Spinal cord (tissue), 10 donors: ENCODE measurements around the gene SDK2. TPM values are rescaled to one million over a fixed set of nuclear protein-coding genes. Genes with fewer than 3 reads are reported as not detected.
A peak's percentile ranks its signal among the peaks of the same experiment; 100 is the strongest.

Source experiments
- DNase-seq, 6 donors: peaks; one replicate each; pipeline versions ENCODE4 v3.0.0 to v3.0.0-alpha.2; 2013 to 2015; ENCODE audit warnings: low spot score in 6 of 6, low read depth in 4 of 6
- H3K27ac ChIP-seq: one replicate; pipeline ENCODE4 v1.5.1; 2013; ENCODE audit warnings: low read depth, low read length, control low read depth
- H3K27me3 ChIP-seq: one replicate; pipeline ENCODE4 v1.6.1; 2013; ENCODE audit warnings: low read length; ENCODE audit not compliant: control insufficient read depth, insufficient read depth
- H3K36me3 ChIP-seq: one replicate; pipeline ENCODE4 v1.6.1; 2013; ENCODE audit warnings: low read length; ENCODE audit not compliant: control insufficient read depth, insufficient read depth
- H3K4me1 ChIP-seq: one replicate; pipeline ENCODE4 v1.6.1; 2013; ENCODE audit warnings: low read length; ENCODE audit not compliant: control insufficient read depth, insufficient read depth
- H3K4me3 ChIP-seq: one replicate; pipeline ENCODE4 v1.5.1; 2013; ENCODE audit warnings: low read depth, low read length, control low read depth
- H3K9me3 ChIP-seq: one replicate; pipeline ENCODE4 v1.6.1; 2013; ENCODE audit warnings: low read length; ENCODE audit not compliant: control insufficient read depth, insufficient read depth
- WGBS: methylation state at CpG from one replicate; pipeline ENCODE4 v1.1.5; 2013; ENCODE audit warnings: missing lambda C conversion rate; ENCODE audit not compliant: insufficient coverage; 5-methylcytosine and 5-hydroxymethylcytosine counted together
- polyA plus RNA-seq, 2 donors: library from polyadenylated mRNA; unstranded; fragments of 120-200 nt; gene quantifications; one replicate each; pipeline ENCODE4 v1.2.1, GENCODE V29; 2013; ENCODE audit not compliant: insufficient read length in 2 of 2
- total RNA-seq, 2 donors: library from RNA; depleted of rRNA in 1 of 2; stranded (reverse); fragments of 120-200 nt in 1 of 2; fragments of >200 nt in 1 of 2; gene quantifications; one replicate each; pipeline versions ENCODE4 v1.2.3 to v1.2.4, GENCODE V29; 2013 to 2014
- donor health status: healthy.

SDK2 gene
- total and polyA plus RNA-seq, 4 donors = 10.9 to 14.4 (median 12.7) TPM

DNA sequence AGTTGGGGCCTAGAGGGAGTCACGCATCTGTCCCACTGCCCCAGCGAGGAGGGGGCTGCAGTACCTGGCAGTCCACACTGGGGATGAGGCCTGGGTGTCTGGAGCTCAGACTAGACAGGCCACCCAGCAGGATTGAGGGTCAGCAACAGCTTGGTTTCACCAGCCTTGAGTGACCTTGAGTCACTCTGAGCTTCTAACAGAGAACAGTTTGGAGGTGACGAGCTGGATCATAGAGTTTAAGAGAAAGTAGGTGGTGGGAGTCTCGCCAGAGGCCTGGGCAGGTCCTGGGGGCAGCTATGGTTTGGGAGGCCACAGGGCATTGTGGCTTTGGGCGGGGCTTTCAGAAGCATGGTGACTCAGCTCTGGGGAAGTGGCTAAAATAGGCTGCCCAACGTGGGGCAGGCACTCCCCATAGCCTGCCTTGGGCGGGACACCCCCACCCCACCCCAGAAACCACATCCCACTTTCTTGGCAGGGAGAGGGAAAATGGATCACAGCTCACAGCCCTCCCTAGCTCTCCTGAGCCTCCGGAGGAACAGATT lies 352.9 kb downstream of the SDK2 start:
- Histone ChIP-seq H3K27ac (peak overlapping the region; percentile 57), H3K4me3 (no peak overlapping the region)

DNA sequence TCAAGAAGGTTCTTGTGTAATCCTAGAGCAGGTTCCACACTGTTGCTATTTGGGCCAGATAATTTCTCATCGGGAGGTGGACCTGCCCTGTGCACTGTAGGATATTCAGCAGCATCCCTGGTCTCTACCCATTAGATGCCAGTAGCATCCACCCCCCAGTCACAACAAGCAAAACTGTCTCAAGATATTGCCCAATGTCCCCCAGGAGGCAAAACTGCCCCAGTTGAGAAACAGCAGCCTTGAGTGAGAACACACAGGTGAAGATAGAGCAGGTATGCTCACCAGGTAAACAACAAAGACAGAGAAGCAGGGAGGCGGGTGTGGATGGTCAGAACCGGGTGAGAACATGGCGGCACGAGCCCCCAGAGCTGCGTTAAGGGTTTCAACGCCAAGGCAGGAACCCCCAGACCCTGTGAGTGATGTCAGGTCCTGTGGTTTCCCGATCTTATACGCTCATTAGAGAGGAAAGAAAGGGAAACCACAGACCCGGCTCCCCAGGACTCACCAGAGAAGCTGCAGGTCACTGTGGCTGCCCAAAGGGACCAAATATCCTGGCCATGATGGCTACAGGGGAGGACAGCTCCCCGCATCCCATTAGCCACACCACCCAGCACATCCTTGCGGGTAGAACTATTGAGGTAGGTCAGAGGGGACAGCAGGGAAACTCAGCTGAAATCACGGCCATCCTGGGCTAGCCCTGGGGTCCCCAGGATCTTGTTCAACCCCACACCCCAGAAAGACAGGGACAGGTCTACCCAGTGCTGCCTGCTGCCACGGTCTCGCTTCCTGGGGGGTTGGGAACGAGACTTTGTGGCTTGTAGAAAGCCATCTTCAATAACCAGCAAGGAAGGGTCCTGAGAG lies 353.6 kb downstream of the SDK2 start:
- peaks cover 88% of the 10 kb centered on the region for H3K4me1 ChIP-seq
- WGBS = 81% methylated on average over 13 of the region's 16 CpGs
- H3K4me3 ChIP-seq = no peak overlapping the region
- peaks cover 37% of the 10 kb centered on the region for H3K36me3 ChIP-seq
- no peak for DNase-seq
- H3K27ac ChIP-seq = peak overlapping the region; percentile 57
- H3K9me3 ChIP-seq = no peaks in the 10 kb centered on the region
- no peaks in the 10 kb centered on the region for H3K27me3 ChIP-seq

More for the DNA sequence above, 352.9 kb downstream of the SDK2 start:
- no peak for DNase-seq
- H3K9me3 ChIP-seq = no peaks in the 10 kb centered on the region
- H3K36me3 ChIP-seq = peaks cover 30% of the 10 kb centered on the region
- 76% methylated on average over 5 of the region's 8 CpGs for WGBS
- no peaks in the 10 kb centered on the region for H3K27me3 ChIP-seq
- peaks cover 81% of the 10 kb centered on the region for H3K4me1 ChIP-seq

DNA sequence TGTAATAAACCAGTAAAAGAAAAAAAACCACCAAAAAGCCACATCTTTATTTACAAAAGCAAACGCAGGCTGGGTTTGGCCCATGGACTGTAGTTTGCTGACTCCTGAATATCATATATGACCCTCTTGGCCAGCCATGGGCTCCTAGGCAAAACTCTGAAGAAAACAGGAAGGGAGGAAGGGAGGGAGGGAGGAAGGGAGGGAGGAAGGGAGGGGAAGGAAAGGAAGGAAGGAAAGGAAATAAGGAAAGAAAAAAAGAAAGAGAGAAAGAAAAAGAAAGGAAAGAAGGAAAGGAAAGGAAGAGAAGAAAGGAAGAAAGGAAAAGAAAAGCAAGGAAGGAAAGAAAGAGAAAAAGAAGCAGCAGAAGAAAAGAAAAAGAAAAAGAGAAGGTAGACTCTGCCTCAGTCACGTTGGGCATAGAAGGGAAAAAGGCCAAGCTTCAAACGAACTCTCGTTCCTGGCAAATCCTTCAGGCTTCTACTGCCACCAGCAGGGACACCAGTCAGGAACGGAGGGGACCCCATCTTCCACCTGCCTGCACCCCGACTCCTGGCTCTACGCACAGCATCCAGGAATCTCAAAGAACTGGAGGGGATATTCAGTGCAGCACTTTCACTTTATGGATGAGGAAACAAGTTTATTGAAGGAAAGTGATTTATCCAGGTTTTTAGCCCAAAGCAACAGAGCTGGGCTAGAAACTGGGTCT lies 354.5 kb downstream of the SDK2 start:
- no peaks in the 10 kb centered on the region for H3K9me3 ChIP-seq
- H3K27me3 ChIP-seq = no peaks in the 10 kb centered on the region
- peaks cover 93% of the 10 kb centered on the region for H3K4me1 ChIP-seq
- 43% methylated on average over 3 of the region's 7 CpGs for WGBS
- H3K4me3 ChIP-seq = no peak overlapping the region
- peaks cover 42% of the 10 kb centered on the region for H3K36me3 ChIP-seq
- DNase-seq = no peak
- H3K27ac ChIP-seq = peak overlapping the region; percentile 57

DNA sequence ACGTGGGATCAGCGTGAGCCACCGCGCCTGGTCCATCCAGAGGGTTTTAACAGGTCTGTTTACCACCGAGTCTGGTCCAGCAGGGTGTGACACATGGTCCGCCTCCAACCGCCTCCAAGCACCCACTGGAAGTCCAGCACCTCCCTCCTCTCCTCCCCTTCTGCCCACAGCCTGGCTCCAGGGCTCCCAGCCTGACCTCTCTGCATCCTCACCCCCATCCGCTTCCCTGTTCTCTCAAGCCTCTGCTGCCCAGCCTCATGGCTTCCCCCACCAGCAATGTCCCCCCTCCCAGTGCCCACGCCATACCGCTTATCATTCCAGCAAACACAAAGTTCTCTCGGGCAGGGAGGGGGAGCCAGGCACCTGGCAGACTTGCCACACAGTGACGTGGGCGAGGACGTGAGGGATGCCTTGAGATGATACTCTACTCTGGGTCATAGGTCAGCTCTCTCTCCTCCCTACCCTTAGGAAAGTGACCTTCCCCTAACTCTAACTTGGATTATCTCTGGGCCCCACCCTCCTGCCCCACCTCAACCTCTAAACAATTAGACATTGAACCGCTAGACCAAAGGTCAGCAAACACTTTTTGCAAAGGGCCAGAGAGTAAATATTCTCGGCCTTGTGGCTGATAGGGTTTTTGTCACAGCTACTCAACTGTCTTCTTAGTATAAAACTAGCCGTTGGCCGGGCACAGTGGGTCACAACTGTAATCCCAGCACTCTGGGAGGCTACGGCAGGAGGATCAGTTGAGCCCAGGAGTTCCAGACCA lies 355.5 kb downstream of the SDK2 start:
- peak overlapping the region; percentile 21 for H3K27ac ChIP-seq
- peaks cover 47% of the 10 kb centered on the region for H3K36me3 ChIP-seq
- 59% methylated on average over 11 of the region's 19 CpGs for WGBS
- no peaks in the 10 kb centered on the region for H3K27me3 ChIP-seq
- DNase-seq = no peak
- peaks cover 98% of the 10 kb centered on the region for H3K4me1 ChIP-seq
- no peaks in the 10 kb centered on the region for H3K9me3 ChIP-seq
- no peak overlapping the region for H3K4me3 ChIP-seq

DNA sequence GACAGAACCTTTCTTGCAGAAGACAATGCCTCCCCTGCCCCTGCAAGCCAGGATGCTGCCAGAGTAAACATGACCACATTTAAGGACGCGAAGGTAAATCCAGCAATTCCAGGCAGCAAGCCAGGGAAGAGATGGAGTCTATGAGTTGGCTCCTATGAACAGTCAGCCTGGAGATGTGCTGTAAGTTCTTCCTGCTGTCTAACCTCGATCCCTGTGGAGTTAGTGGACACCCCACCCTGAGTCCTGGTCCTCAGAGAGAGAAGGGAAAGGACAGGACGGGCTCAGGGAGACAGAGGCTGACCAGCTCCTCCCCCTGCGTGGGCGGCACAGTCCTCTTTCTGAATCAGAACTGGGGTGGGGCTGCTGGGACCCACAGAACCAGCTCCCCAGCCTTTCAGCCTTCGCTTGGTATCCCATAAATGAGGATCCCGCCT lies 357.4 kb downstream of the SDK2 start:
- Histone ChIP-seq H3K4me3 (no peak overlapping the region), H3K9me3 (no peaks in the 10 kb centered on the region), H3K36me3 (peaks cover 55% of the 10 kb centered on the region), H3K4me1 (peaks cover 88% of the 10 kb centered on the region), H3K27ac (peak overlapping the region; percentile 65), H3K27me3 (no peaks in the 10 kb centered on the region)
- WGBS = 61% methylated on average over 6 of the region's 8 CpGs
- peak in 1 of 6 donors; percentile 36 for DNase-seq

DNA sequence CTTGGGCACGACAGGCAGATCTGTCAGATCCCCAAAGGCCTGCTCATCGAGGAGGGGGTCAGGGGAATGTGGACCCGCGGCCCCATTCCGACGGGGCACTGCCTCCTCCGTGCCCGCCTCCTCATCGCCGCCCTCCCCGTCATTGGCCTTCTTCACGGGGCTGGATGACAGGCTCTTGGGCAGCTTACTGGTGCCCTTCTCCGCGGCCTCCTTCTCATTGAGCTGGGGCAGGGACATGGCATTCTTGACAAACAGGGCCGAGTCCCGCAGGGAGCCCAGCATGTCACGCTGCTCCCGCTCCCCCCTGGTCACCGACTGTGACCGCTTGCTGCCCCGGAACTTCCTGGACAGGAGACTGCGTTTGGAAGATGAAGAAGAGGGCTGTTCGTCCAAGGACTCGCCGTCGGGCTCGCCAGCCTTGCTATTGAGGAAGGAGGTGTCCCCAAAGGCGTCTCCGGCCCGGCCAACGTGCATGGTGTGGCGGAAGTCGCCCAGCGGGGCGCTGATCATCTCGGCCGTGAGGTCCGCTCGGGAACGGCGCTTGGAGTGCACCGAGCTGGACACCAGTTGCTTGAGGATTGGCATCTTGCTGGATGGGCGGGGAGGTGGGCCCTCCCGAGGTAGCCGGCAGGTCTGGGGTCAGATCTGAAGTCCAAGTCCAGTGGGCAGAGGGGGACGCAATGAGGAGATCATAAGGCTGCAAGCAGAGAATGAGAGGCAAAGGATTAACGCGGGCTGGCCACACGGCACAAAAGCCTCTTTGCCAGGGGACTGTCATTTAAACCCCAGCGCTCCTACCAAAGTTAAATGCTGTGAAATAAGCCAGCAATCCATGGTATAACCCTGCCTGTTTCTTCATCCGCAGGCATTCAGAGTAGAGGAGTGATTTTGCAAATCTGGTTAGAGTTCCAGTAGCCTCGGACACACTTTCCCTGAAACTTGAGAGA lies 358.1 kb downstream of the SDK2 start:
- Histone ChIP-seq H3K27ac (peak overlapping the region; percentile 65), H3K4me1 (peaks cover 87% of the 10 kb centered on the region), H3K27me3 (no peaks in the 10 kb centered on the region), H3K4me3 (no peak overlapping the region), H3K36me3 (peaks cover 54% of the 10 kb centered on the region), H3K9me3 (no peaks in the 10 kb centered on the region)
- 49% methylated on average over 45 of the region's 52 CpGs for WGBS
- DNase-seq = no peak

DNA sequence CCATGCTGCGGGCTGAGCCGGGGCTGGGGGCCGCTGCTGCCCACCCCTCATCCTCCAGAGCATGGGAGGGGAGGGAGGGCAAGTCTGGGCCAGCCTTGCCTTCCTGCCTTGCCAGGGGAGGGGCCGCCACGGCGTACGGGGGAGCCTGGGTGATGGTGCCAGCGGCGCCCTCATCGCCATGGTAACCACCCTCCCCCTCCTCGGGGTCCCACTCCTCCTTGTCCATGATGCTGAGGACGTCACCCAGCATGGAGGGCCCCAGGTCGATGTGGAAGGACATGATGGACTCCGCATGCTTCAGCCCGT lies 358.7 kb downstream of the SDK2 start:
- DNase-seq = peak in 1 of 6 donors; percentile 54
- Histone ChIP-seq H3K27me3 (no peaks in the 10 kb centered on the region), H3K27ac (peak overlapping the region; percentile 65), H3K4me3 (no peak overlapping the region), H3K9me3 (no peaks in the 10 kb centered on the region), H3K4me1 (peaks cover 81% of the 10 kb centered on the region), H3K36me3 (peaks cover 51% of the 10 kb centered on the region)
- WGBS = 45% methylated on average over 4 of the region's 15 CpGs

DNA sequence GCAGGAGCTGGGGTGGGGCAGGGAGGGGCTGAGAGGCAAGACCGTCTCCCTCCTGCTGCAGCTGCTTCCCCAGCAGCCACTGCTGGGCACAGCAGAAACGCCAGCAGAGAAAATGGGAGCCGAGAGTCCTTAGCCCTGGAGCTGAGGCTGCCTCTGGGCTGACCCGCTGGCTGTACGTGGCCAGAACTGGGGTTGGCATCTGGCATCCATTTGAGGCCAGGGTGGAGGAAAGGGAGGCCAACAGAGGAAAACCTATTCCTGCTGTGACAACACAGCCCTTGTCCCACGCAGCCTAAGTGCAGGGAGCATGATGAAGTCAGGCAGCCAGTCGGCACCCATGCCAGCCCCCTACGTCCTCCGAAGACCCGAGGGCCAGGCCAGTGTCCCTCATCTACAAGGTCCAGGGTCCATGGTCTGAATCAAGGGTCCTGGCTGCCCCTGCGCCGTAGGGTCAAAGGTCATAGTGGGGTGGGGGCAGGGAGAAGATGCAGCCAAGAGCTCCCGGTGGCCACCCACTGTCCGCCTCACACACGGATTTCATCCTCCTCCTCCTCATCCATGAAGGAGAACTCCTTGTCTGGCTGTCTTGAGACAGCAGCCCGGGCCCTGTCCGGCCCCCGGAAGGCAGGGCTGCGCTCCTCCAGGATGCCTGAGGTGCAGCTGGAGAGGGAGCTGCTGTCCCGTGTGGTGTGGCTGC lies 359.2 kb downstream of the SDK2 start:
- no peaks in the 10 kb centered on the region for H3K9me3 ChIP-seq
- DNase-seq = peak in 1 of 6 donors; percentile 26
- H3K27ac ChIP-seq = peak overlapping the region; percentile 65
- 53% methylated on average over 18 of the region's 20 CpGs for WGBS
- no peaks in the 10 kb centered on the region for H3K27me3 ChIP-seq
- no peak overlapping the region for H3K4me3 ChIP-seq
- H3K36me3 ChIP-seq = peaks cover 51% of the 10 kb centered on the region
- peaks cover 78% of the 10 kb centered on the region for H3K4me1 ChIP-seq
